Measurements from ENCODE around the gene FBXL15. TPM values are rescaled to one million over a fixed set of nuclear protein-coding genes. Genes with fewer than 3 reads are reported as not detected.

The FBXL15 gene
- total and polyA plus RNA-seq, 2 donors, result 2.0 to 36.6 TPM

Small RNA genes lying within 50 kb of the gene (small RNA-seq; reads per million reads assigned to genes)
- gene MIR146B, result 406 reads per million, percentile 98 among the genes with 10 or more reads in this experiment

Other genes with a start within 250 kb of the FBXL15 start
- not detected for gene ELOVL3, start 194.5 kb upstream of the FBXL15 start, total RNA-seq
- 0.29 TPM for gene ELOVL3, start 194.5 kb upstream of the FBXL15 start, polyA plus RNA-seq
- 0.32 TPM for gene PITX3, start 179.3 kb upstream of the FBXL15 start, total RNA-seq
- 0.08 TPM for gene PITX3, start 179.3 kb upstream of the FBXL15 start, polyA plus RNA-seq
- gene GBF1, start 175.3 kb upstream of the FBXL15 start, total RNA-seq, result 29.3 TPM
- 22.9 TPM for gene GBF1, start 175.3 kb upstream of the FBXL15 start, polyA plus RNA-seq
- gene NFKB2, start 25.1 kb upstream of the FBXL15 start, total RNA-seq, result 11.3 TPM
- gene NFKB2, start 25.1 kb upstream of the FBXL15 start, polyA plus RNA-seq, result 30.8 TPM
- 38.4 TPM for gene PSD, start 2.1 kb upstream of the FBXL15 start, total RNA-seq
- gene PSD, start 2.1 kb upstream of the FBXL15 start, polyA plus RNA-seq, result 276 TPM
- gene CUEDC2, start 11.7 kb downstream of the FBXL15 start, total RNA-seq, result 26.9 TPM
- gene CUEDC2, start 11.7 kb downstream of the FBXL15 start, polyA plus RNA-seq, result 77.9 TPM
- gene C10orf95, start 30.7 kb downstream of the FBXL15 start, total RNA-seq, result not detected
- gene C10orf95, start 30.7 kb downstream of the FBXL15 start, polyA plus RNA-seq, result 0.11 TPM
- 64.7 TPM for gene ACTR1A, start 81.9 kb downstream of the FBXL15 start, total RNA-seq
- gene ACTR1A, start 81.9 kb downstream of the FBXL15 start, polyA plus RNA-seq, result 111 TPM
- 8.1 TPM for gene SUFU, start 83.1 kb downstream of the FBXL15 start, total RNA-seq
- 11.2 TPM for gene SUFU, start 83.1 kb downstream of the FBXL15 start, polyA plus RNA-seq
- 35.5 TPM for gene TRIM8, start 223.6 kb downstream of the FBXL15 start, total RNA-seq
- gene TRIM8, start 223.6 kb downstream of the FBXL15 start, polyA plus RNA-seq, result 116 TPM

All from urinary bladder (tissue), 2 donors.